Measurements from ENCODE around the gene CEBPA. TPM values are rescaled to one million over a fixed set of nuclear protein-coding genes. Genes with fewer than 3 reads are reported as not detected.

CEBPA gene
- total RNA-seq, 6 experiments from 2014 or later: 53.9 to 163 (median 119) TPM

DNA sequence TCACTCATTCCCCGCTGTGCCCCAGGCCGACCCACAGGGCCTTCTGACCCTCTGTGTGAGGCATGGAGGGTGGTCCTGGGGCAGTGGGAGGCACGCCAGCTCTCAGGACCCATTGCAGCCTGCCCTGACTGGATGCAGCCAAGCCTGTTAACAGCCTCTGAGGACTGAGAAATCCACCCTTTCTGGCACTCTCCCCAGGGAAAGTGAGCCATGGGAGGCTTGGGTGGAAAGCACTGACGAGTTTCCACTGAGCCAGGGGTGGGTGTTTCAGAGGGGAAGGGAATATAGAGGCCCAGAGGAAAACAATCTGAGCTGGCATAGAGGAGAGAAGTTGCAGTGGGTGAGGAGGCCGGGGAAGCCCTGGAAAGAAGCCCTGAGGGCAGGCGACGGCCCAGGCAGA lies 46.1 kb downstream of the CEBPA start:
- DNase-seq (no peak), ATAC-seq (no peak)
- Histone ChIP-seq H3K36me3 (no peaks in the 10 kb centered on the region), H3K9me3 (no peaks in the 10 kb centered on the region), H3K27me3 (no peaks in the 10 kb centered on the region), H3K27ac (no peak overlapping the region), H3K4me1 (peaks cover 0 to 9% (median 3%) of the 10 kb centered on the region in 4 donors), H3K4me3 (no peak overlapping the region)
- WGBS (ENCODE audit: insufficient coverage, low coverage, low lambda C conversion rate, missing lambda C conversion rate): 78% methylated on average over 2 of the region's 7 CpGs
- TF ChIP-seq POLR2A (IDR thresholded peaks at IDR 0.05): no peak
- TF ChIP-seq, protein P1, sequence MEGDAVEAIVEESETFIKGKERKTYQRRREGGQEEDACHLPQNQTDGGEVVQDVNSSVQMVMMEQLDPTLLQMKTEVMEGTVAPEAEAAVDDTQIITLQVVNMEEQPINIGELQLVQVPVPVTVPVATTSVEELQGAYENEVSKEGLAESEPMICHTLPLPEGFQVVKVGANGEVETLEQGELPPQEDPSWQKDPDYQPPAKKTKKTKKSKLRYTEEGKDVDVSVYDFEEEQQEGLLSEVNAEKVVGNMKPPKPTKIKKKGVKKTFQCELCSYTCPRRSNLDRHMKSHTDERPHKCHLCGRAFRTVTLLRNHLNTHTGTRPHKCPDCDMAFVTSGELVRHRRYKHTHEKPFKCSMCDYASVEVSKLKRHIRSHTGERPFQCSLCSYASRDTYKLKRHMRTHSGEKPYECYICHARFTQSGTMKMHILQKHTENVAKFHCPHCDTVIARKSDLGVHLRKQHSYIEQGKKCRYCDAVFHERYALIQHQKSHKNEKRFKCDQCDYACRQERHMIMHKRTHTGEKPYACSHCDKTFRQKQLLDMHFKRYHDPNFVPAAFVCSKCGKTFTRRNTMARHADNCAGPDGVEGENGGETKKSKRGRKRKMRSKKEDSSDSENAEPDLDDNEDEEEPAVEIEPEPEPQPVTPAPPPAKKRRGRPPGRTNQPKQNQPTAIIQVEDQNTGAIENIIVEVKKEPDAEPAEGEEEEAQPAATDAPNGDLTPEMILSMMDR (IDR thresholded peaks at IDR 0.05): no peak
- intact Hi-C loops (cut with DNase I): no loop called here

DNA sequence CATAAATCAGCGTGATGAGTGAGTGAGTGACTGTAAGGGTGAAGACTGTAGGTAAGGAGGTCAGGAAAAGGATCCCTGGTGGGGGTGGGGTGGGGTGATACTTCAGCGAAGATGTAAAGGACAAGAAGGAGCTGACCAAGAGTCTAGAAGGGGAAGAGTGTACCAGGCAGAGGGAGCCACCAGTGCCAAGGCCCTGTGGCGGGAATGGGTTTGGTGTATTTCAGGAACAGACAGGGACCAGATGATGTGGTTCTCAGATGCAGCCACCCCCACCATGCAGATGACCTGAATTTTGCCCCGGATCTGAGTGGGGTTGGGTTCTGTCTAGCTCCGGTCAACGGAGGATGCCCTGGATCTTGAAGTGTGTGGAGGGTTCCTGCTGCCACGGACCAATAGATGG lies 46.6 kb downstream of the CEBPA start:
- peaks cover 0 to 9% (median 3%) of the 10 kb centered on the region in 4 donors for H3K4me1 ChIP-seq
- H3K27ac ChIP-seq: no peak overlapping the region
- TF ChIP-seq POLR2A (IDR thresholded peaks at IDR 0.05): no peak
- TF ChIP-seq, protein P1 (IDR thresholded peaks at IDR 0.05): no peak
- no peaks in the 10 kb centered on the region for H3K36me3 ChIP-seq
- ATAC-seq (no peak), DNase-seq (no peak)
- WGBS (ENCODE audit: insufficient coverage, low coverage, low lambda C conversion rate, missing lambda C conversion rate): 83% methylated on average over 4 of the region's 7 CpGs
- no peak overlapping the region for H3K4me3 ChIP-seq
- no peaks in the 10 kb centered on the region for H3K9me3 ChIP-seq
- intact Hi-C loops (cut with DNase I): no loop called here
- no peaks in the 10 kb centered on the region for H3K27me3 ChIP-seq

DNA sequence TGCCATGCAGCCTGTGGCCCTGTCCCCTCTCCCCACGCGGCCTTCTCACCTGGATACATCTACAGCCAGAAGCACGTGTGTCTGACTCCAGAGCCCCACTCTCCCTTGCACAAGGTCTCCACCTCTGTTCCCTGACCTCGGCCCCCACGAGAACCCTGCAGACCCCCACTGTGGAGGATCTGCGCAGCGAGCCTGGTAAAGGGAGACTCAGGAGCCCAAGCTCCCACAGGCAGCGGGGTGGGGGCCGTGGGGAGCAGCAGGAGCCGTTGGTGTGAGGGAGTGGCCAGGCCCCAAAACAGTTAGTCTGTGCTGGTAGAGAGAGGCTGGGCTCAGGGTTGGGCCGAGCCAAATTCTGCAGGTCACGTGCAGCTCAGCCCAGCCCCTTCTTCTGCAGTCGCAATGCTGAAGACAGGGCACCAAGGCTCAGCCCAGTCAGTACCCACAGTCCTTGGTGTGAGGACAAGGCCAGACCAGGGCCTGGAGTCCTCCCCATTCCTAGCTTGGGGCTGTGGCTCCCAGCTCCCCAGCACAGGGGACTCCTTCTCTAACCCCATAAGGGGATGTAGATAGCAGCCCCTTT lies 48.0 kb downstream of the CEBPA start:
- intact Hi-C loops (cut with DNase I): no loop called here
- no peak overlapping the region for H3K4me3 ChIP-seq
- H3K36me3 ChIP-seq: no peaks in the 10 kb centered on the region
- H3K4me1 ChIP-seq: peaks cover 0 to 11% (median 4%) of the 10 kb centered on the region in 4 donors
- DNase-seq (no peak), ATAC-seq (no peak)
- H3K27ac ChIP-seq: no peak overlapping the region
- TF ChIP-seq, protein P1 (IDR thresholded peaks at IDR 0.05): no peak
- no peak for TF ChIP-seq POLR2A (IDR thresholded peaks at IDR 0.05)
- WGBS (ENCODE audit: insufficient coverage, low coverage, low lambda C conversion rate, missing lambda C conversion rate): 80% methylated on average over 1 of the region's 13 CpGs
- H3K27me3 ChIP-seq: no peaks in the 10 kb centered on the region
- no peaks in the 10 kb centered on the region for H3K9me3 ChIP-seq

DNA sequence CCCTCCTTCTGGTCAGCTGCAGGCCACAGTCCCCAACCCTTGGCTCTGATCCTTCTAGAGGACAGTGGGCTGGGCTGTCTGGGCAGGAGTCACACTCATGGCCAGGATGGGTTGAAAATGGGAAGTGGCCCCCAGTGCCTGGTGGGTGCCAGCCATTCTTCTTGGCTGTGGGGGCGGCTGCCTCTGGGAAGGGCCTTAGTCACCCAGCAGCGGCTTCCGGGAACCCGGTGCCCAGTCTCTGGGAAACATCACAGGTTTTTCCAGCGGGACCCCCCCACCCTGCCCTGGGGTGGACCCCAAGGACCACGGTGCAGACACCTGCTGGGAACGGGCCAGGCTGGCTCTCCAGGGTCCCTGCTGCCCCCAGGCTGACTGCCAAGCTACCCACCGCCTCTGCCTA lies 49.4 kb downstream of the CEBPA start:
- intact Hi-C loops (cut with DNase I): no loop called here
- TF ChIP-seq, protein P1 (IDR thresholded peaks at IDR 0.05): no peak
- TF ChIP-seq POLR2A (IDR thresholded peaks at IDR 0.05): no peak
- no peak overlapping the region for H3K4me3 ChIP-seq
- DNase-seq (no peak), ATAC-seq (no peak)
- WGBS (ENCODE audit: insufficient coverage, low coverage, low lambda C conversion rate, missing lambda C conversion rate): no CpG with 5 or more reads among the region's 8 CpGs
- H3K4me1 ChIP-seq: peaks cover 0 to 24% (median 11%) of the 10 kb centered on the region in 4 donors
- H3K36me3 ChIP-seq: no peaks in the 10 kb centered on the region
- no peak overlapping the region for H3K27ac ChIP-seq
- H3K27me3 ChIP-seq: no peaks in the 10 kb centered on the region
- no peaks in the 10 kb centered on the region for H3K9me3 ChIP-seq
